Adipocyte (in vitro differentiated cells): ENCODE measurements around the gene TRIL.
A peak's percentile ranks its signal among the peaks of the same experiment; 100 is the strongest.

Source experiments
- DNase-seq: peaks from one replicate; pipeline ENCODE4 v3.0.0-alpha.2; 2015; ENCODE audit warnings: low read depth
- H3K27me3 ChIP-seq: replicated peaks from 2 replicates; pipeline ENCODE4 v1.7.0; 2013; ENCODE audit warnings: mild to moderate bottlenecking, low read length, moderate library complexity; ENCODE audit not compliant: control insufficient read depth, insufficient read depth
- H3K36me3 ChIP-seq: 2 replicates; pipeline ENCODE4 v1.7.0; 2013; ENCODE audit warnings: low read length, mild to moderate bottlenecking, moderate library complexity; ENCODE audit not compliant: control insufficient read depth, insufficient read depth, severe bottlenecking
- H3K4me1 ChIP-seq: 2 replicates; pipeline ENCODE4 v1.7.0; 2013; ENCODE audit warnings: mild to moderate bottlenecking, low read length, moderate library complexity; ENCODE audit not compliant: control insufficient read depth, insufficient read depth
- H3K4me3 ChIP-seq: 2 replicates; pipeline ENCODE4 v1.7.0; 2013; ENCODE audit warnings: mild to moderate bottlenecking, low read length, moderate library complexity
- H3K9ac ChIP-seq: 2 replicates; pipeline ENCODE4 v1.7.0; 2013; ENCODE audit warnings: mild to moderate bottlenecking, low read length, moderate library complexity
- H3K9me3 ChIP-seq: 2 replicates; pipeline ENCODE4 v1.7.0; 2013; ENCODE audit warnings: mild to moderate bottlenecking, low read length, moderate library complexity; ENCODE audit not compliant: control insufficient read depth

The TRIL gene

GRCh38 chr7:28992798-28993197 is 34.7 kb upstream of the TRIL start:
- Histone ChIP-seq H3K4me3 (no peak overlapping the region), H3K9me3 (no peaks in the 10 kb centered on the region), H3K36me3 (no peaks in the 10 kb centered on the region), H3K27me3 (no peaks in the 10 kb centered on the region), H3K9ac (no peak overlapping the region), H3K4me1 (peaks cover 28% of the 10 kb centered on the region)
- DNase-seq: no peak

- Histone ChIP-seq H3K9ac (peak overlapping the region; percentile 10), H3K4me3 (peak overlapping the region; percentile 17)
- peak; percentile 7 for DNase-seq
Observed at GRCh38 chr7:28990200-28990960, 32.2 kb upstream of the TRIL start.

GRCh38 chr7:28989211-28989980 is 31.3 kb upstream of the TRIL start:
- Histone ChIP-seq H3K36me3 (no peaks in the 10 kb centered on the region), H3K4me3 (peak overlapping the region; percentile 17), H3K27me3 (no peaks in the 10 kb centered on the region), H3K9ac (peak overlapping the region; percentile 5), H3K4me1 (peaks cover 60% of the 10 kb centered on the region), H3K9me3 (no peaks in the 10 kb centered on the region)
- DNase-seq: no peak

More at GRCh38 chr7:28990200-28990960, 32.2 kb upstream of the TRIL start:
- Histone ChIP-seq H3K36me3 (no peaks in the 10 kb centered on the region), H3K27me3 (no peaks in the 10 kb centered on the region), H3K9me3 (no peaks in the 10 kb centered on the region), H3K4me1 (peaks cover 51% of the 10 kb centered on the region)

- Histone ChIP-seq H3K9me3 (no peaks in the 10 kb centered on the region), H3K27me3 (no peaks in the 10 kb centered on the region), H3K4me3 (peak overlapping the region; percentile 34), H3K9ac (no peak overlapping the region), H3K4me1 (peaks cover 65% of the 10 kb centered on the region), H3K36me3 (no peaks in the 10 kb centered on the region)
- DNase-seq: peak; percentile 92
Observed at GRCh38 chr7:28988810-28989209, 30.7 kb upstream of the TRIL start.

- H3K27me3 ChIP-seq: no peaks in the 10 kb centered on the region
- peak overlapping the region; percentile 34 for H3K4me3 ChIP-seq
- H3K36me3 ChIP-seq: no peaks in the 10 kb centered on the region
- peak overlapping the region; percentile 10 for H3K9ac ChIP-seq
- DNase-seq: peak; percentile 59
- H3K9me3 ChIP-seq: no peaks in the 10 kb centered on the region
- peaks cover 65% of the 10 kb centered on the region for H3K4me1 ChIP-seq
Observed at GRCh38 chr7:28988091-28988490, 30.0 kb upstream of the TRIL start.

GRCh38 chr7:28986765-28987110 is 28.6 kb upstream of the TRIL start:
- H3K36me3 ChIP-seq: no peaks in the 10 kb centered on the region
- no peak overlapping the region for H3K4me3 ChIP-seq
- no peaks in the 10 kb centered on the region for H3K27me3 ChIP-seq
- peak; percentile 83 for DNase-seq
- peaks cover 65% of the 10 kb centered on the region for H3K4me1 ChIP-seq
- H3K9ac ChIP-seq: peak overlapping the region; percentile 27
- H3K9me3 ChIP-seq: no peaks in the 10 kb centered on the region

GRCh38 chr7:28986028-28986764 is 28.1 kb upstream of the TRIL start:
- DNase-seq: no peak
- Histone ChIP-seq H3K4me1 (peaks cover 67% of the 10 kb centered on the region), H3K9ac (peak overlapping the region; percentile 27), H3K27me3 (no peaks in the 10 kb centered on the region), H3K36me3 (no peaks in the 10 kb centered on the region), H3K4me3 (peak overlapping the region; percentile 14), H3K9me3 (no peaks in the 10 kb centered on the region)

- Histone ChIP-seq H3K9me3 (peaks cover under 1% of the 10 kb centered on the region), H3K27me3 (no peaks in the 10 kb centered on the region), H3K9ac (no peak overlapping the region), H3K36me3 (no peaks in the 10 kb centered on the region), H3K4me1 (peaks cover 67% of the 10 kb centered on the region), H3K4me3 (no peak overlapping the region)
- DNase-seq: peak; percentile 93
Observed at GRCh38 chr7:28984631-28985030, 26.5 kb upstream of the TRIL start.

GRCh38 chr7:28984217-28984616 is 26.1 kb upstream of the TRIL start:
- DNase-seq: no peak
- H3K9me3 ChIP-seq: peaks cover 5% of the 10 kb centered on the region
- no peak overlapping the region for H3K4me3 ChIP-seq
- H3K9ac ChIP-seq: no peak overlapping the region
- peaks cover 63% of the 10 kb centered on the region for H3K4me1 ChIP-seq
- no peaks in the 10 kb centered on the region for H3K27me3 ChIP-seq
- H3K36me3 ChIP-seq: no peaks in the 10 kb centered on the region

GRCh38 chr7:28983396-28984190 is 25.5 kb upstream of the TRIL start:
- no peaks in the 10 kb centered on the region for H3K27me3 ChIP-seq
- peaks cover 10% of the 10 kb centered on the region for H3K9me3 ChIP-seq
- DNase-seq: no peak
- no peak overlapping the region for H3K9ac ChIP-seq
- H3K4me3 ChIP-seq: no peak overlapping the region
- H3K4me1 ChIP-seq: peaks cover 58% of the 10 kb centered on the region
- H3K36me3 ChIP-seq: no peaks in the 10 kb centered on the region
